Activated CD4-positive, alpha-beta T cell treated with anti-CD3 and anti-CD28 coated beads for 24 hours (primary cell): ENCODE data around the gene RBM38.

Experiments used
- DNase-seq, 2 donors: peaks; one replicate each; pipeline ENCODE4 v3.0.0-alpha.2; 2020; ENCODE audit warnings: low read depth in 2 of 2

Gene RBM38

DNA sequence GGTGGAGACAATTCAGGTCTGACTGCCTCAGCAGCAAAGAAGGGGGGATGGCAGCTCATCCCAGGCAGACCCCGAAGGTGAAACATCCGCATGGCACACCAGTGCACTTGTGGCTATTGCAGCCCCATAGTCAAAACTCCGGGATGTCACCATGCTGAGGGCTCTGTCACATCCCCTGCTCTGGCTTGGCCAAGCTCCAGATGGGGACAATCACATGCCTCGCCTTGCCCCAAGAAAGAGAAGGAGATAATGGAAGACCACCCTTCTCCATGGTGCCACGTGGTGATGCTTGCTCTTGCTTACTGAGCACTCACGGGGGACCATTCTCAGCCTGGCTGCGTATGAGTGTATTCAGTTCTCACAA lies 60.2 kb downstream of the RBM38 start:
- no peak for DNase-seq

DNA sequence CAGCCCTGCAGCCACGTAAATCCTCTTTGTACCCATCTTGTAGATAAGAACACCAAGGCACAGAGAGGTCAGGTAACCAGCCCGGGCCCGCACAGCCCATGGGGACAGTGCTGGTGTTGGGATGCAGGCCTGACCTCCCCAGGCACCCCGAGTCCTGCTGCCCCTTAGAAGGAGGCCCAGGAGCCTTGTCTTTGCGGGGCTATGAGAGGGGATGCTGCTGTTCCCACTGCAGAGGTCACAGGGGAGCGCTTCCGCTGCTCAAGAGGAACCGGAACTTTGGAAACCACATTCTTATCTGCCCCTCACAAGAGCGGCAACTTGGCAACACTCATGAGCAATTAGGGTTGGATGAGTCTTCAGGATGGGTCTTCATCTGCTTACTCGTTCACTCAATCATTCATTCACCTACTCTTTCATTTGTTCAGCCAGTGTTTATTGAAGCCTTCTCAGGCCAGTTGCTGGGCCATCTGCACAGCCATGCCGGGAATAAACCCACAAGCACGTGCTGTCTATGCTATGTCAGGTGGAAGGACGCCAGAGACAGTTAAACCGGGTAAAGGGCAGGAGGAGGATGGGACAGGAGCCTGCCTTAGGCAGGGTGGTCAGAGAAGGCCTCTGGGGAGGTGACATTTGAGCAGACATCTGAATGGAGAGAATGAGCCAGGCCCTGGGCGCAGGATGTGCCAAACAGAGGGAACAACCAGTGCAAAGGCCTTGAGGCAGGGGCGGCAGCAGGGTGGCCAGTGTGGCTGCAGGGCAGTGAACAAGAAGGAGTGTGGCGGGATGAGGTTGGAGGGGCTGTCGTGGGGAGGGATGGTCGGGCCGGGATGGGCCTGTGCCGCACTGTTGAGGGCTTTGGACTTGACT lies 60.8 kb downstream of the RBM38 start:
- no peak for DNase-seq

DNA sequence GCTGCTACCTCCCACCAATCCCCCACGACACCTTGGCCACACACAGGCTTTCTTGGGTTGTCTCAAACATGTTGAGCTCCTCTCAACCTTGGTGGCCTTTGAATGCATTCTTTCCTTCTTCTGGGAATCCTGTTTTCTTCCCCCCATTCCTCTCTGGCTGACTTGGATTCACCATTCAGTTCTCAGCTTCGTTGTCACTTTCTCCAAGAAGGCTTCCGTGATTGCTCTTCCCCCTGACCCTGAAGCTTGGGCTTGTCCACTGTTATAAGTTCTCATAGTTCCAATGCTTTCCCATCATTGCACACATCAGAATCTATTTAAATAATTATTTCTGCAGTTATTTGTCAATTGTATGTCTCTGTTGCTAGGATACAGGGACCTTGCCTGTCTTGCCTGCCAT lies 64.2 kb downstream of the RBM38 start:
- DNase-seq: no peak

DNA sequence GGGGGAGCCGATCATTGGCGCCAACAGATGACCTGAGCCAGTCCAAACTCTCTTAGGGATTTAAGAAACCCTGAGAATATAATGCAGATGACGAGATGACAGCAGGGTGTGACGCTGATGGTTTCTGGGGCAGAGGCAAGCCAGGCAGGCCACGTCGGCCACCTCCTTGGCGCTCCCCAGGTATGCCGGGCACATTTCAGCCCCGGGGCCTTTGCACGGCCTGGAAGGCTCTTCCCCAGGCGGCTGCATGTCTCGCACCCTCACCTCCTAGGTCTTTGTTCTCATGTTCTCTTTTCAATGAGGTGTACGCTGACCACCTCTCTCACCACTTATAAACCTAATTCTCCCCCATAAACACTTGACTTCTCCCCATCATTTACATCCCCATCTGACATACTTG lies 64.9 kb downstream of the RBM38 start:
- no peak for DNase-seq

DNA sequence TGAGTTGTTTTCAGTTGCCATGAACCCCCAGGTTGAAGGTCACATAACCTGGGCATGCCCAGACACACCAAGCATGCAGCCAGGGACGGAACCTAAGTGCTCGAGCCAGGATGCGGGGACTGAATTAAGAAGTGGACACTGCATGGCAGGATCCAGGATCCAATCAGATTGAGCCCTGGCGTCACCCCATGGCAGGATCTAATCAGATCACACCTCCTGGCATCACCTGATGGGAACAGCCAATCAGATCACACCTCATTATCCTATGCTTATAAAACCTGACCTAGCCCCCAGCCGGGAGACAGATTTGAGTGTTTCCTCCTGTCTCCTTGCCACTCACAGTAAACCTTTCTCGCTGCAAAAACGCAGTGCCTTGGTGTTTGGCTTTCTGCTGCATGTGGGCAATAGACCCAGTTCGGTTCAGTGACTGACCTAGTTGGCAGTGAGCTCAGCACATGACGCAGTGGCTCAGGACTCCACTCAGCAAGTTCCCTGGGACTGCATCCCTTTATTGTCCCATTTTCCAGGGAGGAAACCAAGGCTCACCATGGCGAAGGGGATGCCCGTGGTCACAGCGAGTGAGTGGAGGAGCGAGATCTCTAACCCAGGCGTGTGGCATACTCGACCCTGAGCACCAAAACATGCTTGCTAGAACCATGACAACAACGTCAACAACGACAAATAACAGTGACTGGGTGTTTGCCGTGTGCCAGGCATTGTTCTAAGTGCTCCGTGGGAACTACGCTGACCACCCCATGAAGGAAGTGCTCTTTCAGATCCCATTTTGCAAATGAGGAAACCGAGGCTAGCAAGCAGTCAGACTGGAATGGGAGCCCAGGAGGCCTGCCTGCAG lies 66.3 kb downstream of the RBM38 start:
- no peak for DNase-seq

DNA sequence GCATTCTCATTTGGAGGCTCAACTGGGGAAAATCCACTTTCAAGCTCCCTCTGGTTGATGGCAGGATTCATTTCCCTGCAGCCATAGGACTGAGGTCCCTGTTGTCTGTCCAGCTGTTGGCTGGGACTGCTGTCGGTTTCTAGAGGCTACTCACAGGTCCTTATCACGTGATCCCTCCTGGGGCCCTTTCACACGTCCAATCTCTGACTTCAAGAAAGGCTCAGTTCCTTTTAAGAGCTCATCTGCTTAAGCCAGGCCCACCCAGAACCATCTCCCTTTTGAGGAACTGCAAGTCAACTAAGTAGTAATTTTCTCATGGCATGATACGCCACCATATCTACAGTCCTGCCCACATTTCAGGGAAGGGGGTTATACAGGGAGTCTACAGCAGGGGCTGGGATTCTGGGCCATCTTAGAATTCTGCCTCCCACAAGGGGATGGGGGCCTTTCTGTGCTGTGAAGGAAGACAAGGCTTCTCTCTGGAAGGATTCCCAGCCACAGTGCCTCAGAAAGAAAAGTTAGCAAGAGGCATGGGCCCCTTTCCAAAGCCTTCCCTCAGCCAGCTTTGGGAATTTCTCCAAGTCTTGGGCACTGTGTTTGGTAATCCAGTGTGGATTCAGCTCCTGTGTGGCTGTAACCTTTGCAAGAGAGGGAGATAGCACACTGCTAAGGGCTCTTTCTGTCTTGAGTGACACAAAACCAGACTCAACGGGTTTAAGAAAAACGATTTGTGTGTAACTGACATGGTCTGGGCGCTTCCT lies 67.4 kb downstream of the RBM38 start:
- DNase-seq: no peak
